Measurements from ENCODE around the gene MPV17L.

DNA sequence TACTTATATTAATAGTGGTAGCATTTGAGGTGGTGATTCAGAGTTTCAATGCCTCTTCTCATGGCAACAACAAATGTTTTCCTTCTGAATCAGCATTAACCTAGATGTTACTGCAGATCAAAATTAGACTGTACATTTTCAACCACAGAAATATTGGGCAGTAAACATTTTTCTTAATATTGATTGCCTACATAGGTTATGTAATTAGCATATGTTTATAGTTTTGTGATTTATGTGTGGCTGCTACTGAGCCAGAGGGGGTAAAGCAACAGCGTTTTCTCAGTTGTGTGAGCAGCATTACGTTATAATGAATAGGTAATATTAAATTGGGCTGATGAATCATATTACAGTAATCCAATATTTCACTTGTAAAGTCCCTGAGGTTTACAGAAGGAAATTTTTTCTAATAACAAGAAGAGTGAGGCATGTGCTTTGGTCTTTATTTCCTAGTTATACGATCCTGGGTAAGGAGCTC is 20.0 kb downstream of the MPV17L start:
- TF ChIP-seq, protein P1, sequence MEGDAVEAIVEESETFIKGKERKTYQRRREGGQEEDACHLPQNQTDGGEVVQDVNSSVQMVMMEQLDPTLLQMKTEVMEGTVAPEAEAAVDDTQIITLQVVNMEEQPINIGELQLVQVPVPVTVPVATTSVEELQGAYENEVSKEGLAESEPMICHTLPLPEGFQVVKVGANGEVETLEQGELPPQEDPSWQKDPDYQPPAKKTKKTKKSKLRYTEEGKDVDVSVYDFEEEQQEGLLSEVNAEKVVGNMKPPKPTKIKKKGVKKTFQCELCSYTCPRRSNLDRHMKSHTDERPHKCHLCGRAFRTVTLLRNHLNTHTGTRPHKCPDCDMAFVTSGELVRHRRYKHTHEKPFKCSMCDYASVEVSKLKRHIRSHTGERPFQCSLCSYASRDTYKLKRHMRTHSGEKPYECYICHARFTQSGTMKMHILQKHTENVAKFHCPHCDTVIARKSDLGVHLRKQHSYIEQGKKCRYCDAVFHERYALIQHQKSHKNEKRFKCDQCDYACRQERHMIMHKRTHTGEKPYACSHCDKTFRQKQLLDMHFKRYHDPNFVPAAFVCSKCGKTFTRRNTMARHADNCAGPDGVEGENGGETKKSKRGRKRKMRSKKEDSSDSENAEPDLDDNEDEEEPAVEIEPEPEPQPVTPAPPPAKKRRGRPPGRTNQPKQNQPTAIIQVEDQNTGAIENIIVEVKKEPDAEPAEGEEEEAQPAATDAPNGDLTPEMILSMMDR (IDR thresholded peaks at IDR 0.05; ENCODE audit: low read depth, low read length), result no peak
- no peak for TF ChIP-seq EZH2phosphoT487 (IDR thresholded peaks at IDR 0.05; ENCODE audit: low read depth)
